NCI-H2107 treated with DMSO at 0.1 percent for 48 hours (cell line): ENCODE data around the gene TRIM3.

ENCODE experiments used
- DNase-seq: peaks from one replicate; lab custom pipeline; 2025; ENCODE audit not compliant: unreplicated experiment; lab: John Stamatoyannopoulos, UW

Gene TRIM3

GRCh38 chr11:6481012-6481923, 7.5 kb upstream of the TRIM3 start, which contains the start of the genes ARFIP2 and TIMM10B:
Gene ARFIP2, minus strand, starts transcription at chr11:6481331. Its CDS starts 910 bp downstream, at chr11:6480421.
Gene TIMM10B, plus strand, starts transcription at chr11:6481501. Its CDS starts 16 bp downstream, at chr11:6481517.
- DNase-seq = peak; percentile 85

GRCh38 chr11:6480299-6480914, 6.7 kb upstream of the TRIM3 start:
- no peak for DNase-seq

GRCh38 chr11:6476571-6476970, 2.8 kb upstream of the TRIM3 start:
- DNase-seq = no peak

- DNase-seq = peak; percentile 58
These were observed 2.2 kb upstream of the TRIM3 start for GRCh38 chr11:6475936-6476335.

GRCh38 chr11:6474806-6475500, 1.2 kb upstream of the TRIM3 start:
- no peak for DNase-seq

GRCh38 chr11:6474413-6474792, 662 bp upstream of the TRIM3 start:
- no peak for DNase-seq

- DNase-seq = no peak
These were observed 807 bp downstream of the TRIM3 start for GRCh38 chr11:6472934-6473333.

GRCh38 chr11:6469599-6469998, 4.1 kb downstream of the TRIM3 start:
- DNase-seq = no peak

GRCh38 chr11:6468712-6469495, 4.8 kb downstream of the TRIM3 start:
- DNase-seq = peak; percentile 28

GRCh38 chr11:6459099-6459450, 14.7 kb downstream of the TRIM3 start:
- no peak for DNase-seq

- DNase-seq = no peak
These were observed 15.2 kb downstream of the TRIM3 start for GRCh38 chr11:6458352-6459098.

- DNase-seq = no peak
These were observed 16.0 kb downstream of the TRIM3 start for GRCh38 chr11:6457581-6458320.

- DNase-seq = no peak
These were observed 17.2 kb downstream of the TRIM3 start for GRCh38 chr11:6456361-6457073.

GRCh38 chr11:6455070-6455469, 18.7 kb downstream of the TRIM3 start:
- DNase-seq = peak; percentile 89

GRCh38 chr11:6453152-6453551, 20.6 kb downstream of the TRIM3 start:
- DNase-seq = no peak

- DNase-seq = no peak
These were observed 21.5 kb downstream of the TRIM3 start for GRCh38 chr11:6452219-6452618.

- DNase-seq = no peak
These were observed 25.2 kb downstream of the TRIM3 start for GRCh38 chr11:6448574-6448973.

- no peak for DNase-seq
These were observed 30.3 kb downstream of the TRIM3 start for GRCh38 chr11:6443269-6444003.
